Parathyroid adenoma (tissue), 2 donors: ENCODE data around the gene ZNF287.

Experiments used
- H2AFZ ChIP-seq: fragments of 300-600 bp; sonication (generic); one replicate; pipeline ENCODE4 v1.7.0; 2017; ENCODE audit warnings: antibody characterized with exemption, mild to moderate bottlenecking
- H3K27ac ChIP-seq: fragments of 300-600 bp; sonication (generic); one replicate; pipeline ENCODE4 v1.7.0; 2017
- H3K27me3 ChIP-seq: fragments of 300-600 bp; sonication (generic); one replicate; pipeline ENCODE4 v1.7.0; 2017; ENCODE audit warnings: low read length; ENCODE audit not compliant: control insufficient read depth, insufficient read depth
- H3K36me3 ChIP-seq: fragments of 300-600 bp; sonication (generic); one replicate; pipeline ENCODE4 v1.7.0; 2017; ENCODE audit warnings: low read length; ENCODE audit not compliant: control insufficient read depth, insufficient read depth
- H3K4me1 ChIP-seq: fragments of 300-600 bp; sonication (generic); one replicate; pipeline ENCODE4 v1.7.0; 2017; ENCODE audit warnings: control low read depth
- H3K4me2 ChIP-seq: fragments of 300-600 bp; sonication (generic); one replicate; pipeline ENCODE4 v1.7.0; 2017; ENCODE audit warnings: low read length
- H3K4me3 ChIP-seq: fragments of 300-600 bp; sonication (generic); one replicate; pipeline ENCODE4 v1.7.0; 2017; ENCODE audit warnings: low read depth, low read length
- H3K79me2 ChIP-seq: fragments of 300-600 bp; sonication (generic); one replicate; pipeline ENCODE4 v1.7.0; 2017; ENCODE audit warnings: control low read depth
- H3K9ac ChIP-seq: fragments of 300-600 bp; sonication (generic); one replicate; pipeline ENCODE4 v1.7.0; 2017; ENCODE audit warnings: mild to moderate bottlenecking
- H3K9me3 ChIP-seq: fragments of 300-600 bp; sonication (generic); one replicate; pipeline ENCODE4 v1.7.0; 2017; ENCODE audit warnings: low read length; ENCODE audit not compliant: control insufficient read depth
- CTCF ChIP-seq: fragments of 300-600 bp; sonication (generic); IDR thresholded peaks from one replicate; pipeline ENCODE4 v1.7.0; 2017; ENCODE audit warnings: antibody characterized with exemption, mild to moderate bottlenecking
- donor health status: primary hyperparathyroidism.

The ZNF287 gene

DNA sequence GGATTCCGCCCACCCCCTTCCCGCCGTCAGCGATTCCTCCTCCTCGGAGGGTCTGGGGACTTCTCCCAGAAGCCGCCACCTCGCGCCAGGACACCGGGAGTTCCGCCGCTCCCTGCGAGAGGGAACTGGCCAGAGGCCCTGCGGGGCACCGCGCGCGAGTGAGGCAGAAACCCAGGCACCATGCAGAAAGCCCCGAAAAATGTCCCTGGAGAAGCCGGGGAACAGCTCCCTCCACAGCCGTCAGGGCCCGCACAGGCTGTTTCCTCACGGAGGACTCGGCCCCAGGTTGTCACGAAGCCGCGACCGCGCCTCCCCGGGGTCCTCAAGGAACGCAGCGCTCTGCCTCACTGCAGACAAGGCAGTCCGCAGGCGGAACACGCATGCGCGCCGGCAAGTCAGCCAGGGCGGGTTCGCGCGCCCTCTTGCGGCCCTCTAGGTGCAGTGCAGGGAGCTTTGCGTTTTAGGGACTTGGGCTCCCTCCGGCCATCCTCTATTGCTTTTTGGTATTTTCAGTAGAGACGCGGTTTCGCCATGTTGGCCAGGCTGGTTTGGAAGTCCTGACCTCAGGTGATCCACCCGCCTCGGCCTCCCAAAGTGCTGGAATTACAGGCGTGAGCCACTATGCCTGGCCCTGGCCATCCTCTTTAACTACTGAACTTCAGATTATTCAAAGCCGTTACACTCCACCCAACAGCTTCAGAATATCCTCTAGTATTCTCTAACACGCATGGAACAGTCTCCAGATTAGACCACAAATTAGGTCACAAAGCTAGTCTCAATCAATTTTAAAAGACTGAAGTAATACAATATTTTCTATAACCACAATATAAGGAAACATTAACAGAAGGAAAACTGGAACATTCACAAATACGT lies 20.3 kb upstream of the ZNF287 start:
- H2AFZ ChIP-seq: peak overlapping the region; percentile 98
- no peaks in the 10 kb centered on the region for H3K4me1 ChIP-seq
- no peak overlapping the region for H3K9ac ChIP-seq
- H3K4me2 ChIP-seq: peak overlapping the region; percentile 100
- no peaks in the 10 kb centered on the region for H3K36me3 ChIP-seq
- TF ChIP-seq CTCF: peak; percentile 99
- H3K4me3 ChIP-seq: peak overlapping the region; percentile 82
- H3K79me2 ChIP-seq: no peaks in the 10 kb centered on the region
- no peaks in the 10 kb centered on the region for H3K27me3 ChIP-seq
- H3K9me3 ChIP-seq: no peaks in the 10 kb centered on the region
- H3K27ac ChIP-seq: peak overlapping the region; percentile 68

DNA sequence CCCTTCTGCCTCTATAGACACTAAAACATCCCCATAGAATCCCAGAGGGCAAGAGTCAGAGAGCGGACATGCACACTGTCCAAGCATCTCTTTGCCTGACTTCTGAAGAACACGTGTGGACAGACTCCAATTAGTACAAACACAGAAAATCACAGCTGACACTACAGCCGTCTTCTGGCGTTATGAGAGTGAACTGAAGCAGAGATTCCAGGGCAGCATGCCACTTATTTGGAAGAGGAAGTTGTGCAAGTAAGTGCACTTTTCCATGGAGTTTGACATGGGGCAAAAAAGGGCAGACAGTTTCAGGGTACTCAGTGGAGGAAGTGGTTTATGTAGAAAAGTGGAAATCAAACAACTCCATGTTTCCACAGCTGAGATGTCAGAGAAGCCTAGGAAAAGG lies 16.8 kb upstream of the ZNF287 start:
- Histone ChIP-seq H3K4me1 (no peaks in the 10 kb centered on the region), H3K27me3 (no peaks in the 10 kb centered on the region), H3K4me2 (no peak overlapping the region), H2AFZ (peak overlapping the region; percentile 14), H3K9me3 (no peaks in the 10 kb centered on the region), H3K4me3 (no peak overlapping the region), H3K79me2 (no peaks in the 10 kb centered on the region), H3K27ac (no peak overlapping the region), H3K36me3 (no peaks in the 10 kb centered on the region), H3K9ac (no peak overlapping the region)
- TF ChIP-seq CTCF: no peak

GRCh38 chr17:16584273-16584995 lies 15.4 kb upstream of the ZNF287 start:
- peak overlapping the region; percentile 72 for H3K4me2 ChIP-seq
- H3K9ac ChIP-seq: no peak overlapping the region
- peak; percentile 94 for TF ChIP-seq CTCF
- no peaks in the 10 kb centered on the region for H3K9me3 ChIP-seq
- H3K4me3 ChIP-seq: peak overlapping the region; percentile 37
- no peaks in the 10 kb centered on the region for H3K27me3 ChIP-seq
- H3K36me3 ChIP-seq: no peaks in the 10 kb centered on the region
- peak overlapping the region; percentile 96 for H2AFZ ChIP-seq
- no peaks in the 10 kb centered on the region for H3K79me2 ChIP-seq
- peak overlapping the region; percentile 49 for H3K27ac ChIP-seq
- H3K4me1 ChIP-seq: no peaks in the 10 kb centered on the region

- Histone ChIP-seq H3K27ac (no peak overlapping the region), H2AFZ (peak overlapping the region; percentile 96), H3K36me3 (no peaks in the 10 kb centered on the region), H3K4me3 (peak overlapping the region; percentile 37), H3K4me1 (no peaks in the 10 kb centered on the region), H3K9me3 (no peaks in the 10 kb centered on the region), H3K4me2 (peak overlapping the region; percentile 72), H3K79me2 (no peaks in the 10 kb centered on the region), H3K27me3 (no peaks in the 10 kb centered on the region), H3K9ac (no peak overlapping the region)
- no peak for TF ChIP-seq CTCF
Measured at GRCh38 chr17:16583781-16584180, 14.8 kb upstream of the ZNF287 start.
